HG03378 (cell line): ENCODE measurements around the gene GPR83.
"Not testable (repeated sequence)": the region's sequence is repeated elsewhere in the genome, so short reads cannot be mapped to it uniquely, and the experiment has no call there.

Experiments
- ATAC-seq: cut with Tn5 transposase; IDR thresholded peaks from one replicate; pipeline ENCODE4 v1.9.1; 2021; ENCODE audit warnings: mild to moderate bottlenecking, moderate library complexity; ENCODE audit not compliant: unreplicated experiment

Gene GPR83

DNA sequence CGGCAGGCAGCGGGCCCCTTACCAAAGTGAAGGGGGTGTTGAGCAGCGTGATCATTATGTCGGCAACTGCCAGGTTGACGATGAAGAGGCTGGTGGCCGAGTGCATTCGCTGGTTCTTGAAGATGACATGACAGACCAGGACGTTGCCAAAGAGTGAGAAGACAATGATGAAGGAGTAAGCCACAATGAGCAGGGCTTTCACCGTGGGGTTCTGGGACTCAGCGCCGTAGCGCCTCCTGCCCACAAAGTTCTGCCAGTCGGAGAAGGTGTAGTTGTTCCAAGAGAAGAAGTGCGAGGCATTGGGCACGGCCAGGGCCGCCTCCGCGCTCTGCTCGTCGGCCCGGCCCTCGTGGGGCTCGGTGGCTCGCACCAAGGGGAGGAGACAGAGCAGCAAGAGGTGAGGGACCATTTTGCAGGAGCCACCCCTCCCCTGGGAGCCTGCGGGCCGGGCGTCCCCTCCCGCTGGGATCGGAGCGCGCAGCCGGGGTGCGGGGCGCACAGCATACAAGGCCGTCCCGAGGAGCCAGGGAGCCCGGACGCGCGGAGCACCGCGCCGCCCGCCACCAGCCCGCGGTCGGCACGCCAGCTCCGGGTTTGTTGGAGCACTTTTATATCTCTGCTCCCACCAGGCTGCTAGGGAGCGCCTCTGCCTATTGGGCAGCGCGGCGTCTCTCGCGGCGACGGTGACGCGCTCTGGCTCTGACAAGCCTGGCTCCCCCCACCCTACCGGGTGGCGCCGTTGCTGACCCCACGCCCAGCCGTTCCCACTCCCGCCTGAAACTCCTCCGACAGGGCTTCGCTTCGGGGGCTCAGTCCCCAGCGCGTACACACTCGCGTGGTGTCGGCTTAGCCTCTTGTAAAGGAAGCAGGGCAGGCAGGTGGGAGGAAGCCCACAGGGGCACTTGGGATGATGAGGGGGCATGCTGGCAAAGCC, at the start of gene GPR83:
TSS of gene GPR83 (minus strand) at position 581 of the 934 bp plus-strand sequence. CDS start at position 409, 172 bp downstream.
- ATAC-seq, result no peak

DNA sequence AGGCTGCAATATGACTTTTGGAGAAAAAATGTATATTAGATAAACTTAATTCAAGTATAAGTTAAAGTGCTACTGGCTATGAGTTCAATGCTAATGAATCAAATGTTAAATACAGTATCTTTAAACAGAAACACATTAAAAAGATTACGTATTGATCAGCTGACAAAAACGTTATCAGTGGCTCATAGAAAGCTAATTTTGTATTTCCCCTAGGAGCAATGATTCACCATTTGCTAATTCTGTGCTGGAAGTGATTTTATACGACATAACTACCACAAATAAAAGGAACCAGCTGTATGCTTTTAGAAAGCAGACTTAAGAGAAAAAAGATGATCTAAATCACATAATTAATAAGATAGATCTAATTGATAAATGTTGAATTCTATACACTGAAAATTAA, 48.8 kb upstream of the GPR83 start:
- no peak for ATAC-seq

DNA sequence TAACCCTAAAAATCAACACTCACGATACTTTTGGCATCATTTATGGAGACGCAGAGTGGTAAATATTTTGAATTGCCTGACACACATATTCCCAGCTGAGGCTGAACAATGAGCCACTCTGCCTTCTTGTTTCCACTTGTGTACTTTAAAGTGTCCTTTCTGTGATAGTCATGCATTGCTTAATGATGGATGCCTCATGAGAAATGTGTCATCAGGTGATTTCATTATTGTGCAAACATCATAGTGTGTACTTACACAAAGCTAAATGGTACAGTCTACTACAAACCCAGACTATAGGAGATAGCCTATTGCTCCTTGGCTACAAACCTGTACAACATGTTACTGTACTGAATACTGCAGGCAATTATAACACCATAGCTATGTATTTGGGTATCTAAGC, 48.2 kb upstream of the GPR83 start:
- no peak for ATAC-seq

DNA sequence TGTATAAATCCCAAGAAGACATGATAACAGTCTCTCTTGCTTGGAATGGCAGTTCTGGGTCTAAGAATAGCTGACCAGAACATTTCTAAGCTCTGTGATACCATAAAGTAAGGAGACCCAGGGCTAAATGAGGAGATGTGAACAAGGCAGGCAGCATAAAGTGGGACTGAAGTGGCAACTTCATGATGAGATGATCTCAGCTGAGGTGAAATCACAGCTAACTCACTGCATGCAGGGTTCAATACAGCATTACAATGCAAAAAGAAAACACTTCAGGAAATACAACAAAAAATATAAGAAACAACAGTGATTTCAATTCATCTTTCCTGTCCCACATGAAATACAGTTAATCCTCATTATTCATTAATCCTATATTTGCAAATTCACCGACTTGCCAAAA, 47.8 kb upstream of the GPR83 start:
- no peak for ATAC-seq

DNA sequence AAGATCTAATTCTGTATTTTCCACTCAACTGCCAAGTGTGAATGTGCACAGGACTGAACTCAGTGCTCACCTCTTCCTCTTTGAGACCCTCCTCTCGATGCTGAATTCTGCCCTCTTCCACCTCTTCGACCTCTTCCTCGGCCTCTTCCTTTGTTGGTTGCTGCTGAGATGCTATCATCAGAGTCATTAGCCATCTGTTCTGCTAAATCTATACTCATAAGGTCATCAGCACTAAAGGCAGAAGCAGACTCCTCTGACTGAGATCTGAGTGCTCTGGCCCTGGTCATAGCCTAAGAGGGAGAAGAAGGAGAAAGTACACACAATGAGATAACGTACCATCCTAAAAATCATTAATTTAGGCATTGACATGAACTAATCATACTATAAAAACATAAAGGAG, 45.9 kb upstream of the GPR83 start:
- ATAC-seq, result no peak

- no peak for ATAC-seq
These were observed 44.4 kb upstream of the GPR83 start for GRCh38 chr11:94445641-94446040.

DNA sequence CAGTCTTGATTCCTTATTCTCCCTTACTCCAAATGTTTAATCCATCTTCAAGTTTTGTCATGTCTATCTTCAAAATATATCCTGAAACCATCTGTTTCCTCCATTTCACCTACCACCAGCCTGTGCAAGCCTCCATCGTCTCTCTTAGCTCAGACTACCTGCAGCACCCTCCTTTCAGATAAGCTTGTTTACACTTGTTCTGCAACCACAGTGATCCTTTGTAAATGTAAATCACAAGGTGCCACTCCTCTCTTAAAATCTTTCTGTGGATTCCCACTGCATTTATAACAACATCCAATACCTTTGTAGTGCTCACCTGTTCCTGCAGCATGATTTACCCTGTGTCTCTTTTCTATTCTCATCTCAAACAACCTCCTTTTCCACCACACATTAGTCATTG, 31.8 kb upstream of the GPR83 start:
- no peak for ATAC-seq

DNA sequence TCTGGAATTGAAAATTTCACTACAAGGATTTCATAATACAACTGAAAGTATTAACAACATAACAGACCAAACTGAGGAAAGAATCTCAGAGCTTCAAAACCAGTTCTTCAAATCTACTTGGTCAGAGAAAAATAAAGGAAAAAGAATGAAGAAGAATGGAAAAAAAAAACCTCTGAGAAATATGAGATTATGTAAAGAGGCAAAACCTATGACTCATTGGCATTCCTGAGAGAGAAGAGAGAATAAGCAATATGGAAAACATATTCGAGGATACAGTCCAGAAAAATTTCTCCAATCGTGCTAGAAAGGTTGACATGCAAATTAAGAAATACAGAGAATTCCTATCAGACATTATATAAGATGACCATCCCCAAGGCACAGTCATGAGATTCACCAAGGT, 23.4 kb upstream of the GPR83 start:
- ATAC-seq, result no peak

DNA sequence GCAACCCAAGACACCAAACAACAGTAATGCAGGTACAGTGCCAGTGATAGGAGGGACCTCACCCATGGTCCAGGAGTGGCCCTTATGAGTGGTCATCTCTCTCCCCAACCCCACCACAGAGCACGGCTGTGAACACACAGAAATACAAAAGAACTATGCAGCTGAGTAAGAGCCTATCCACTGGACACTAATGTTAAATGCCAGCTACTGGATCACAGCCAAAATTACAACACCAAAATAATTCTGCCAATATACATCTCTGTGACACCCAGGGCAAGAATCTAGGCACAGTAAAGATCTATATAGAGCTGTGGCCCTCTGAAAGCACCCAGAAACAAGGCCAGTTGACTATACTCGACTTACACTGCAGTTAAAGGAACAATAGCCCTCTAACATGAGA, 22.8 kb upstream of the GPR83 start:
- ATAC-seq, result no peak

- no peak for ATAC-seq
These were observed 22.3 kb upstream of the GPR83 start for GRCh38 chr11:94423507-94423906.

- no peak for ATAC-seq
These were observed 17.0 kb upstream of the GPR83 start for GRCh38 chr11:94418123-94418765.

DNA sequence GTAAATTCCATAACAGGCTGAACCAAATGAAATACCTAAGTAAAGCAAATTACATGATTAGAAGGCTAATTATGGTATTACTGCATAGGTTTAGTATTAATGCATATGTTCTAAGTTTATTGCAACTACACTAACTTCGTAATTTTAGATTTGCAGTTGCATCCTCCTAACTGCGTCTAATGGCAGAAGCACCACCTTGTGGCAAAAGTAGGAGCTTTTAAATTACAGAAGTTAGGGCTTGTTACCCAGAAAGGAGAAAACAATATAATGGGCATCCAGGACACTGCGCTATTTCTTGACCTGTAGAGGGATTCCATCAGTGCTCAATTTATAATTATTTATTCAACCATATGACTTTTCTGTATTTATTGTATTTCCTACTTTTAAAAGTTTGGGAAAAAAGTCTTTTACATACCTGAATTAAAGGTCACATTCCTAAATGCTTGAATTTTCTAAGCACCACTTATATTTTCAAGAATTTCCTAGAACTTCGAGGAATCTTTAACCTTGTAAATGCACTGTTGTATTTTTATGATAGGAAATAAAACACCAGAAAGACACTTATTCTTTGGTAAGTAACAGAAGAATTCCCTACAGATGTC, 16.3 kb upstream of the GPR83 start:
- ATAC-seq, result no peak

- ATAC-seq, result no peak
These were observed 4.0 kb upstream of the GPR83 start for GRCh38 chr11:94405062-94405833.

GRCh38 chr11:94402355-94402754, 1.1 kb upstream of the GPR83 start:
- ATAC-seq, result no peak

- ATAC-seq, result no peak
These were observed 600 bp upstream of the GPR83 start for GRCh38 chr11:94401773-94402265.

- no peak for ATAC-seq
These were observed 771 bp downstream of the GPR83 start for GRCh38 chr11:94400457-94400838.

- no peak for ATAC-seq
These were observed 1.2 kb downstream of the GPR83 start for GRCh38 chr11:94400050-94400449.

- ATAC-seq, result no peak
These were observed 3.1 kb downstream of the GPR83 start for GRCh38 chr11:94398101-94398500.

- no peak for ATAC-seq
These were observed 4.9 kb downstream of the GPR83 start for GRCh38 chr11:94396282-94396681.

- ATAC-seq, result not testable (repeated sequence)
These were observed 9.3 kb downstream of the GPR83 start for GRCh38 chr11:94391937-94392336.

- no peak for ATAC-seq
These were observed 21.6 kb downstream of the GPR83 start for GRCh38 chr11:94379613-94380012.
